IPS-15b (cell line): ENCODE data around the gene RUNX2.

Experiments
- H3K27me3 ChIP-seq: one replicate; pipeline ENCODE4 v1.6.1; 2013; ENCODE audit warnings: low read length; ENCODE audit not compliant: control insufficient read depth, insufficient read depth
- H3K36me3 ChIP-seq: one replicate; pipeline ENCODE4 v1.6.1; 2013; ENCODE audit warnings: low read length; ENCODE audit not compliant: control insufficient read depth, insufficient read depth
- H3K4me1 ChIP-seq: one replicate; pipeline ENCODE4 v1.6.1; 2013; ENCODE audit warnings: mild to moderate bottlenecking, low read length; ENCODE audit not compliant: control insufficient read depth, insufficient read depth
- H3K4me3 ChIP-seq: one replicate; pipeline ENCODE4 v1.5.1; 2013; ENCODE audit warnings: low read depth, low read length
- H3K9ac ChIP-seq: one replicate; pipeline ENCODE4 v1.6.1; 2013; ENCODE audit warnings: low read depth, mild to moderate bottlenecking, low read length
- H3K9me3 ChIP-seq: one replicate; pipeline ENCODE4 v1.6.1; 2013; ENCODE audit warnings: mild to moderate bottlenecking, low read length; ENCODE audit not compliant: control insufficient read depth, insufficient read depth

The RUNX2 gene

GRCh38 chr6:45592991-45593390 is 264.9 kb downstream of the RUNX2 start:
- Histone ChIP-seq H3K27me3 (no peaks in the 10 kb centered on the region), H3K4me3 (no peak overlapping the region), H3K4me1 (peaks cover 2% of the 10 kb centered on the region), H3K9me3 (no peaks in the 10 kb centered on the region), H3K36me3 (no peaks in the 10 kb centered on the region), H3K9ac (no peak overlapping the region)

GRCh38 chr6:45595010-45595851 is 267.1 kb downstream of the RUNX2 start:
- Histone ChIP-seq H3K4me1 (peaks cover 2% of the 10 kb centered on the region), H3K4me3 (no peak overlapping the region), H3K9me3 (no peaks in the 10 kb centered on the region), H3K36me3 (no peaks in the 10 kb centered on the region), H3K9ac (no peak overlapping the region), H3K27me3 (no peaks in the 10 kb centered on the region)

- no peaks in the 10 kb centered on the region for H3K36me3 ChIP-seq
- no peaks in the 10 kb centered on the region for H3K4me1 ChIP-seq
- no peak overlapping the region for H3K9ac ChIP-seq
- no peaks in the 10 kb centered on the region for H3K27me3 ChIP-seq
- H3K9me3 ChIP-seq, result no peaks in the 10 kb centered on the region
- H3K4me3 ChIP-seq, result no peak overlapping the region
Measured at GRCh38 chr6:45597424-45597823, 269.3 kb downstream of the RUNX2 start.

- Histone ChIP-seq H3K36me3 (no peaks in the 10 kb centered on the region), H3K4me3 (no peak overlapping the region), H3K27me3 (no peaks in the 10 kb centered on the region), H3K9me3 (no peaks in the 10 kb centered on the region), H3K4me1 (no peaks in the 10 kb centered on the region), H3K9ac (no peak overlapping the region)
Measured at GRCh38 chr6:45599053-45599452, 270.9 kb downstream of the RUNX2 start.

- Histone ChIP-seq H3K9ac (no peak overlapping the region), H3K4me1 (no peaks in the 10 kb centered on the region), H3K4me3 (no peak overlapping the region), H3K9me3 (no peaks in the 10 kb centered on the region), H3K36me3 (no peaks in the 10 kb centered on the region), H3K27me3 (no peaks in the 10 kb centered on the region)
Measured at GRCh38 chr6:45605971-45606370, 277.8 kb downstream of the RUNX2 start.

- no peaks in the 10 kb centered on the region for H3K4me1 ChIP-seq
- H3K36me3 ChIP-seq, result no peaks in the 10 kb centered on the region
- H3K27me3 ChIP-seq, result no peaks in the 10 kb centered on the region
- no peak overlapping the region for H3K4me3 ChIP-seq
- H3K9ac ChIP-seq, result no peak overlapping the region
- no peaks in the 10 kb centered on the region for H3K9me3 ChIP-seq
Measured at GRCh38 chr6:45606831-45607400, 278.8 kb downstream of the RUNX2 start.

- H3K4me1 ChIP-seq, result no peaks in the 10 kb centered on the region
Measured at GRCh38 chr6:45607798-45608197, 279.7 kb downstream of the RUNX2 start.

GRCh38 chr6:45608252-45608913 is 280.3 kb downstream of the RUNX2 start:
- Histone ChIP-seq H3K9ac (no peak overlapping the region), H3K9me3 (no peaks in the 10 kb centered on the region), H3K4me1 (no peaks in the 10 kb centered on the region), H3K27me3 (no peaks in the 10 kb centered on the region), H3K36me3 (no peaks in the 10 kb centered on the region), H3K4me3 (no peak overlapping the region)

More at GRCh38 chr6:45607798-45608197, 279.7 kb downstream of the RUNX2 start:
- Histone ChIP-seq H3K27me3 (no peaks in the 10 kb centered on the region), H3K9ac (no peak overlapping the region), H3K9me3 (no peaks in the 10 kb centered on the region), H3K36me3 (no peaks in the 10 kb centered on the region), H3K4me3 (no peak overlapping the region)

GRCh38 chr6:45609141-45609638 is 281.1 kb downstream of the RUNX2 start:
- Histone ChIP-seq H3K9ac (no peak overlapping the region), H3K27me3 (no peaks in the 10 kb centered on the region), H3K9me3 (no peaks in the 10 kb centered on the region), H3K36me3 (no peaks in the 10 kb centered on the region), H3K4me1 (no peaks in the 10 kb centered on the region), H3K4me3 (no peak overlapping the region)

- H3K4me1 ChIP-seq, result no peaks in the 10 kb centered on the region
- H3K9me3 ChIP-seq, result no peaks in the 10 kb centered on the region
- no peaks in the 10 kb centered on the region for H3K36me3 ChIP-seq
- no peaks in the 10 kb centered on the region for H3K27me3 ChIP-seq
- no peak overlapping the region for H3K9ac ChIP-seq
- no peak overlapping the region for H3K4me3 ChIP-seq
Measured at GRCh38 chr6:45610374-45610773, 282.2 kb downstream of the RUNX2 start.

- no peaks in the 10 kb centered on the region for H3K36me3 ChIP-seq
- H3K27me3 ChIP-seq, result no peaks in the 10 kb centered on the region
- no peak overlapping the region for H3K9ac ChIP-seq
- no peaks in the 10 kb centered on the region for H3K4me1 ChIP-seq
- H3K4me3 ChIP-seq, result no peak overlapping the region
- no peaks in the 10 kb centered on the region for H3K9me3 ChIP-seq
Measured at GRCh38 chr6:45610832-45611231, 282.7 kb downstream of the RUNX2 start.
